NB4 (cell line): Measurements from ENCODE around the gene PDE6G.

Experiments used
- DNase-seq: peaks from one replicate; pipeline ENCODE4 v3.0.0; 2010; ENCODE audit warnings: low read depth
- H3K4me3 ChIP-seq: one replicate; pipeline ENCODE4 v1.5.1; 2011; ENCODE audit warnings: mild to moderate bottlenecking, low read depth, low read length, moderate library complexity
- CTCF ChIP-seq: IDR thresholded peaks from one replicate; pipeline ENCODE4 v1.5.1; 2012; ENCODE audit warnings: low read depth, low read length
- MAX ChIP-seq: IDR thresholded peaks from 2 replicates; pipeline ENCODE4 v1.6.1; 2011; ENCODE audit warnings: low read depth, low read length
- MYC ChIP-seq: IDR thresholded peaks from 2 replicates; pipeline ENCODE4 v1.6.1; 2011; ENCODE audit warnings: low read depth, low read length
- POLR2A ChIP-seq: IDR thresholded peaks from 2 replicates; pipeline ENCODE4 v1.6.1; 2011; ENCODE audit warnings: mild to moderate bottlenecking; ENCODE audit not compliant: insufficient read length; ENCODE audit errors: extremely low read depth

The PDE6G gene

GRCh38 chr17:81690066-81690465 is 33.7 kb upstream of the PDE6G start:
- TF ChIP-seq MYC (no peak), POLR2A (no peak), MAX (no peak), CTCF (no peak)
- no peak for DNase-seq
- no peak overlapping the region for H3K4me3 ChIP-seq

GRCh38 chr17:81688616-81689015 is 32.3 kb upstream of the PDE6G start:
- DNase-seq, result no peak
- no peak overlapping the region for H3K4me3 ChIP-seq
- TF ChIP-seq CTCF (no peak), MYC (no peak), POLR2A (no peak), MAX (no peak)

- H3K4me3 ChIP-seq, result no peak overlapping the region
- no peak for TF ChIP-seq MAX
- no peak for TF ChIP-seq MYC
- no peak for TF ChIP-seq CTCF
- TF ChIP-seq POLR2A, result no peak
- no peak for DNase-seq
Observed at GRCh38 chr17:81687770-81688541, 31.6 kb upstream of the PDE6G start.

- TF ChIP-seq POLR2A, result no peak
- TF ChIP-seq CTCF, result no peak
- TF ChIP-seq MAX, result no peak
- TF ChIP-seq MYC, result no peak
- DNase-seq, result no peak
- no peak overlapping the region for H3K4me3 ChIP-seq
Observed at GRCh38 chr17:81686614-81687013, 30.3 kb upstream of the PDE6G start.

GRCh38 chr17:81685108-81685507 is 28.8 kb upstream of the PDE6G start:
- TF ChIP-seq CTCF (no peak), POLR2A (no peak)
- H3K4me3 ChIP-seq, result peak overlapping the region; percentile 90
- peak; percentile 49 for DNase-seq

- TF ChIP-seq MAX, result peak; percentile 77; the same call in 1 of the 2 replicates
- no peak for TF ChIP-seq MYC
- DNase-seq, result no peak
- H3K4me3 ChIP-seq, result peak overlapping the region; percentile 90
Observed at GRCh38 chr17:81684442-81684911, 28.1 kb upstream of the PDE6G start.
